HG03575 (cell line): ENCODE results near the gene TMEM168.
"Not testable (repeated sequence)": the region's sequence is repeated elsewhere in the genome, so short reads cannot be mapped to it uniquely, and the experiment has no call there.

Experiments
- ATAC-seq: cut with Tn5 transposase; IDR thresholded peaks from one replicate; pipeline ENCODE4 v1.9.1; 2021; ENCODE audit not compliant: unreplicated experiment, insufficient number of reproducible peaks, low FRiP score; ENCODE audit errors: extremely low read depth

TMEM168 gene

GRCh38 chr7:112735261-112735660 lies 54.9 kb downstream of the TMEM168 start:
- ATAC-seq = no peak

- ATAC-seq = not testable (repeated sequence)
Measured at GRCh38 chr7:112731324-112731723, 58.9 kb downstream of the TMEM168 start.

GRCh38 chr7:112726076-112726475 lies 64.1 kb downstream of the TMEM168 start:
- no peak for ATAC-seq

- ATAC-seq = no peak
Measured at GRCh38 chr7:112723416-112723815, 66.8 kb downstream of the TMEM168 start.

- ATAC-seq = no peak
Measured at GRCh38 chr7:112721366-112721765, 68.8 kb downstream of the TMEM168 start.

- ATAC-seq = no peak
Measured at GRCh38 chr7:112715525-112715924, 74.7 kb downstream of the TMEM168 start.

GRCh38 chr7:112714917-112715316 lies 75.3 kb downstream of the TMEM168 start:
- ATAC-seq = no peak
